ENCODE measurements around the gene SYT1. TPM values are rescaled to one million over a fixed set of nuclear protein-coding genes. Genes with fewer than 3 reads are reported as not detected.
"Not testable (repeated sequence)": the region's sequence is repeated elsewhere in the genome, so short reads cannot be mapped to it uniquely, and the experiment has no call there.

Gene SYT1
- total and polyA plus RNA-seq, 2 donors, result 5.1 to 13.8 TPM

GRCh38 chr12:79174626-79175025, 310.1 kb downstream of the SYT1 start:
- WGBS, result 1% methylated on average over 1 of the region's 1 CpG
- H3K36me3 ChIP-seq (ENCODE audit: insufficient read depth), result no peaks in the 10 kb centered on the region
- H3K4me1 ChIP-seq (ENCODE audit: insufficient read depth), result no peaks in the 10 kb centered on the region
- H3K27ac ChIP-seq (ENCODE audit: low read depth), result no peak overlapping the region
- no peak for DNase-seq (ENCODE audit: extremely low spot score)
- no peak overlapping the region for H3K4me3 ChIP-seq (ENCODE audit: low read depth, low read length)

GRCh38 chr12:79183003-79183402, 318.4 kb downstream of the SYT1 start:
- DNase-seq (ENCODE audit: extremely low spot score), result no peak
- WGBS, result 88% methylated on average over 2 of the region's 2 CpGs
- H3K4me1 ChIP-seq (ENCODE audit: insufficient read depth), result no peaks in the 10 kb centered on the region

GRCh38 chr12:79183926-79184325, 319.4 kb downstream of the SYT1 start:
- Histone ChIP-seq H3K36me3 (ENCODE audit: insufficient read depth) (no peaks in the 10 kb centered on the region), H3K27ac (ENCODE audit: low read depth) (no peak overlapping the region), H3K4me3 (ENCODE audit: low read depth, low read length) (no peak overlapping the region), H3K4me1 (ENCODE audit: insufficient read depth) (no peaks in the 10 kb centered on the region)
- DNase-seq (ENCODE audit: extremely low spot score), result no peak
- 69% methylated on average over 3 of the region's 3 CpGs for WGBS

More at GRCh38 chr12:79183003-79183402, 318.4 kb downstream of the SYT1 start:
- Histone ChIP-seq H3K36me3 (ENCODE audit: insufficient read depth) (no peaks in the 10 kb centered on the region), H3K27ac (ENCODE audit: low read depth) (no peak overlapping the region), H3K4me3 (ENCODE audit: low read depth, low read length) (no peak overlapping the region)

GRCh38 chr12:79186506-79186905, 321.9 kb downstream of the SYT1 start:
- Histone ChIP-seq H3K4me1 (ENCODE audit: insufficient read depth) (no peaks in the 10 kb centered on the region), H3K4me3 (ENCODE audit: low read depth, low read length) (no peak overlapping the region), H3K36me3 (ENCODE audit: insufficient read depth) (no peaks in the 10 kb centered on the region), H3K27ac (ENCODE audit: low read depth) (no peak overlapping the region)
- no peak for DNase-seq (ENCODE audit: extremely low spot score)
- 81% methylated on average over 2 of the region's 2 CpGs for WGBS

- Histone ChIP-seq H3K4me3 (ENCODE audit: low read depth, low read length) (no peak overlapping the region), H3K36me3 (ENCODE audit: insufficient read depth) (no peaks in the 10 kb centered on the region), H3K4me1 (ENCODE audit: insufficient read depth) (no peaks in the 10 kb centered on the region), H3K27ac (ENCODE audit: low read depth) (no peak overlapping the region)
- DNase-seq (ENCODE audit: extremely low spot score), result no peak
- WGBS, result 50% methylated on average over 4 of the region's 4 CpGs
Measured at GRCh38 chr12:79187032-79187431, 322.5 kb downstream of the SYT1 start.

- H3K4me1 ChIP-seq (ENCODE audit: insufficient read depth), result no peaks in the 10 kb centered on the region
- no peak overlapping the region for H3K4me3 ChIP-seq (ENCODE audit: low read depth, low read length)
- no peak for DNase-seq (ENCODE audit: extremely low spot score)
- H3K36me3 ChIP-seq (ENCODE audit: insufficient read depth), result no peaks in the 10 kb centered on the region
- no peak overlapping the region for H3K27ac ChIP-seq (ENCODE audit: low read depth)
Measured at GRCh38 chr12:79191391-79191790, 326.8 kb downstream of the SYT1 start.

- WGBS, result 64% methylated on average over 3 of the region's 3 CpGs
- DNase-seq (ENCODE audit: extremely low spot score), result no peak
- H3K4me1 ChIP-seq (ENCODE audit: insufficient read depth), result no peaks in the 10 kb centered on the region
- H3K36me3 ChIP-seq (ENCODE audit: insufficient read depth), result no peaks in the 10 kb centered on the region
- H3K4me3 ChIP-seq (ENCODE audit: low read depth, low read length), result no peak overlapping the region
- H3K27ac ChIP-seq (ENCODE audit: low read depth), result no peak overlapping the region
Measured at GRCh38 chr12:79194595-79194994, 330.0 kb downstream of the SYT1 start.

GRCh38 chr12:79199166-79199565, 334.6 kb downstream of the SYT1 start:
- DNase-seq (ENCODE audit: extremely low spot score), result no peak
- 65% methylated on average over 1 of the region's 1 CpG for WGBS

GRCh38 chr12:79200176-79200575, 335.6 kb downstream of the SYT1 start:
- H3K4me3 ChIP-seq (ENCODE audit: low read depth, low read length), result no peak overlapping the region
- no peaks in the 10 kb centered on the region for H3K36me3 ChIP-seq (ENCODE audit: insufficient read depth)
- no peak for DNase-seq (ENCODE audit: extremely low spot score)
- 83% methylated on average over 2 of the region's 2 CpGs for WGBS
- no peaks in the 10 kb centered on the region for H3K4me1 ChIP-seq (ENCODE audit: insufficient read depth)
- H3K27ac ChIP-seq (ENCODE audit: low read depth), result no peak overlapping the region

More at GRCh38 chr12:79199166-79199565, 334.6 kb downstream of the SYT1 start:
- Histone ChIP-seq H3K27ac (ENCODE audit: low read depth) (no peak overlapping the region), H3K4me3 (ENCODE audit: low read depth, low read length) (no peak overlapping the region), H3K36me3 (ENCODE audit: insufficient read depth) (no peaks in the 10 kb centered on the region), H3K4me1 (ENCODE audit: insufficient read depth) (no peaks in the 10 kb centered on the region)

- Histone ChIP-seq H3K4me1 (ENCODE audit: insufficient read depth) (no peaks in the 10 kb centered on the region), H3K36me3 (ENCODE audit: insufficient read depth) (no peaks in the 10 kb centered on the region), H3K4me3 (ENCODE audit: low read depth, low read length) (no peak overlapping the region), H3K27ac (ENCODE audit: low read depth) (no peak overlapping the region)
- WGBS, result 89% methylated on average over 9 of the region's 9 CpGs
- DNase-seq (ENCODE audit: extremely low spot score), result no peak
Measured at GRCh38 chr12:79203058-79203647, 338.6 kb downstream of the SYT1 start.

- Histone ChIP-seq H3K4me3 (ENCODE audit: low read depth, low read length) (no peak overlapping the region), H3K4me1 (ENCODE audit: insufficient read depth) (no peaks in the 10 kb centered on the region), H3K36me3 (ENCODE audit: insufficient read depth) (no peaks in the 10 kb centered on the region), H3K27ac (ENCODE audit: low read depth) (no peak overlapping the region)
- 99% methylated on average over 1 of the region's 1 CpG for WGBS
- DNase-seq (ENCODE audit: extremely low spot score), result no peak
Measured at GRCh38 chr12:79206871-79207270, 342.3 kb downstream of the SYT1 start.

- not testable (repeated sequence) for H3K27ac ChIP-seq (ENCODE audit: low read depth)
- WGBS, result 96% methylated on average over 3 of the region's 3 CpGs
Measured at GRCh38 chr12:79210403-79210802, 345.8 kb downstream of the SYT1 start.

GRCh38 chr12:79217306-79217705, 352.7 kb downstream of the SYT1 start:
- no peak overlapping the region for H3K4me3 ChIP-seq (ENCODE audit: low read depth, low read length)
- no peak for DNase-seq (ENCODE audit: extremely low spot score)
- H3K4me1 ChIP-seq (ENCODE audit: insufficient read depth), result no peaks in the 10 kb centered on the region
- no peaks in the 10 kb centered on the region for H3K36me3 ChIP-seq (ENCODE audit: insufficient read depth)
- H3K27ac ChIP-seq (ENCODE audit: low read depth), result no peak overlapping the region
- 62% methylated on average over 6 of the region's 6 CpGs for whole genome bisulfite sequencing

More at GRCh38 chr12:79210403-79210802, 345.8 kb downstream of the SYT1 start:
- not testable (repeated sequence) for DNase-seq (ENCODE audit: extremely low spot score); H3K4me1 ChIP-seq (ENCODE audit: insufficient read depth); H3K4me3 ChIP-seq (ENCODE audit: low read depth, low read length); H3K36me3 ChIP-seq (ENCODE audit: insufficient read depth)

GRCh38 chr12:79223210-79223609, 358.6 kb downstream of the SYT1 start:
- 94% methylated on average over 1 of the region's 1 CpG for WGBS
- Histone ChIP-seq H3K27ac (ENCODE audit: low read depth) (no peak overlapping the region), H3K4me3 (ENCODE audit: low read depth, low read length) (no peak overlapping the region), H3K36me3 (ENCODE audit: insufficient read depth) (no peaks in the 10 kb centered on the region), H3K4me1 (ENCODE audit: insufficient read depth) (no peaks in the 10 kb centered on the region)
- no peak for DNase-seq (ENCODE audit: extremely low spot score)

GRCh38 chr12:79223761-79224160, 359.2 kb downstream of the SYT1 start:
- DNase-seq (ENCODE audit: extremely low spot score), result no peak
- Histone ChIP-seq H3K36me3 (ENCODE audit: insufficient read depth) (no peaks in the 10 kb centered on the region), H3K4me1 (ENCODE audit: insufficient read depth) (no peaks in the 10 kb centered on the region), H3K27ac (ENCODE audit: low read depth) (no peak overlapping the region), H3K4me3 (ENCODE audit: low read depth, low read length) (no peak overlapping the region)
- WGBS, result 90% methylated on average over 2 of the region's 2 CpGs
